HepG2 (cell line): ENCODE data around the gene MMS19. TPM values are rescaled to one million over a fixed set of nuclear protein-coding genes. Genes with fewer than 3 reads are reported as not detected.

Experiments used
- ARHGAP35 ChIP-seq: sonication (generic); formaldehyde crosslinking; IDR thresholded peaks from 2 replicates; pipeline ENCODE4 v1.9.0; 2022; ENCODE audit warnings: mild to moderate bottlenecking, inconsistent platforms, moderate library complexity, missing genetic modification reagents, borderline replicate concordance
- BHLHE40 ChIP-seq: IDR thresholded peaks from 2 replicates; pipeline ENCODE4 v1.6.1; 2011; ENCODE audit warnings: low read length, improper control_type of control experiment
- CAMTA2 ChIP-seq: sonication (generic); formaldehyde crosslinking; IDR thresholded peaks from 2 replicates; pipeline ENCODE4 v1.4.0; 2020; ENCODE audit warnings: mild to moderate bottlenecking, missing genetic modification reagents, borderline replicate concordance
- DBP ChIP-seq: sonication (generic); formaldehyde crosslinking; IDR thresholded peaks from 2 replicates; pipeline ENCODE4 v1.4.0; 2020; ENCODE audit warnings: missing genetic modification reagents; ENCODE audit errors: not compliant biosample characterization
- HIVEP1 ChIP-seq: sonication (generic); formaldehyde crosslinking; IDR thresholded peaks from 2 replicates; pipeline ENCODE4 v1.4.0; 2020; ENCODE audit warnings: mild to moderate bottlenecking, missing genetic modification reagents
- HNRNPK ChIP-seq: fragments of 200-400 bp; formaldehyde crosslinking; IDR thresholded peaks from 2 replicates; pipeline ENCODE4 v1.6.1; 2018; ENCODE audit warnings: low read length, low read depth, moderate library complexity, mild to moderate bottlenecking; ENCODE audit not compliant: poor library complexity, severe bottlenecking
- JUN ChIP-seq: sonication (generic); formaldehyde crosslinking; IDR thresholded peaks from 2 replicates; pipeline ENCODE4 v1.4.0; 2020; ENCODE audit warnings: mild to moderate bottlenecking, missing genetic modification reagents
- KAT8 ChIP-seq: IDR thresholded peaks from 2 replicates; pipeline ENCODE4 v1.6.1; 2016; ENCODE audit warnings: missing genetic modification reagents, missing compliant biosample characterization
- KDM2A ChIP-seq: sonication (generic); formaldehyde crosslinking; IDR thresholded peaks from 2 replicates; pipeline ENCODE4 v1.4.0; 2020; ENCODE audit warnings: low read depth, missing genetic modification reagents, borderline replicate concordance
- MXI1 ChIP-seq: IDR thresholded peaks from 3 replicates; pipeline ENCODE4 v1.6.1; 2012; ENCODE audit warnings: low read depth, low read length, inconsistent platforms, borderline replicate concordance
- PAWR ChIP-seq: sonication (generic); formaldehyde crosslinking; IDR thresholded peaks from 2 replicates; pipeline ENCODE4 v1.4.0; 2020; ENCODE audit warnings: missing genetic modification reagents, mild to moderate bottlenecking, borderline replicate concordance
- RAD21 ChIP-seq: fragments of 450-650 bp; formaldehyde crosslinking; IDR thresholded peaks from 2 replicates; pipeline ENCODE4 v1.5.0; 2020; ENCODE audit warnings: mild to moderate bottlenecking
- RELA ChIP-seq: sonication (generic); formaldehyde crosslinking; IDR thresholded peaks from 2 replicates; pipeline ENCODE4 v1.4.0; 2020; ENCODE audit warnings: missing genetic modification reagents
- TCF12 ChIP-seq, 2 experiments: fragments of 450-650 bp in 1 of 2; sonication (generic) in 1 of 2; formaldehyde crosslinking in 1 of 2; IDR thresholded peaks; 2 replicates each; pipeline versions ENCODE4 v1.6.1 to v1.8.0; 2017 to 2022; ENCODE audit warnings: antibody characterized with exemption in 1 of 2, mild to moderate bottlenecking in 1 of 2, missing genetic modification reagents in 1 of 2, moderate library complexity in 1 of 2
- ZBTB7B ChIP-seq: sonication (generic); formaldehyde crosslinking; IDR thresholded peaks from 2 replicates; pipeline ENCODE4 v1.4.0; 2020; ENCODE audit warnings: missing genetic modification reagents
- ZFP36L1 ChIP-seq: sonication (generic); formaldehyde crosslinking; IDR thresholded peaks from 2 replicates; pipeline ENCODE4 v1.8.0; 2022; ENCODE audit warnings: mild to moderate bottlenecking, missing genetic modification reagents, moderate library complexity
- ZNF749 ChIP-seq: sonication (generic); formaldehyde crosslinking; IDR thresholded peaks from 2 replicates; pipeline ENCODE4 v1.8.0; 2022; ENCODE audit warnings: mild to moderate bottlenecking, missing genetic modification reagents, moderate library complexity, borderline replicate concordance
- ZNF766 ChIP-seq: sonication (generic); formaldehyde crosslinking; IDR thresholded peaks from 2 replicates; pipeline ENCODE4 v1.5.0; 2020; ENCODE audit warnings: missing genetic modification reagents, borderline replicate concordance
- ZNF782 ChIP-seq: sonication (generic); formaldehyde crosslinking; IDR thresholded peaks from 2 replicates; pipeline ENCODE4 v1.4.0; 2020; ENCODE audit warnings: missing genetic modification reagents, mild to moderate bottlenecking, borderline replicate concordance
- ZNF816 ChIP-seq: sonication (generic); formaldehyde crosslinking; IDR thresholded peaks from 2 replicates; pipeline ENCODE4 v1.8.0; 2022; ENCODE audit warnings: missing genetic modification reagents, mild to moderate bottlenecking, borderline replicate concordance
- ZNF879 ChIP-seq: sonication (generic); formaldehyde crosslinking; IDR thresholded peaks from 2 replicates; pipeline ENCODE4 v1.8.1; 2023; ENCODE audit warnings: missing genetic modification reagents
- ZSCAN20 ChIP-seq: sonication (generic); formaldehyde crosslinking; IDR thresholded peaks from 2 replicates; pipeline ENCODE4 v1.4.0; 2020; ENCODE audit warnings: missing genetic modification reagents, mild to moderate bottlenecking, borderline replicate concordance
- polyA plus RNA-seq, 8 experiments: library from polyadenylated mRNA; depleted of rRNA in 3 of 8; stranded (reverse) in 7 of 8; unstranded in 1 of 8; fragments of >200 nt; fragmentation: Illumina TruSeq in 4 of 8; extraction: Trizol in 4 of 8; gene quantifications; 2 replicates each; pipeline versions ENCODE4 v1.2.1 to v1.2.3, GENCODE V29; 2011 to 2016; ENCODE audit warnings: low read depth in 4 of 8, missing spikeins in 1 of 8, mixed read lengths in 1 of 8; ENCODE audit not compliant: insufficient read depth in 1 of 8
- total RNA-seq, 5 experiments: library from RNA; depleted of rRNA; stranded (reverse); fragments of >200 nt; fragmentation: Illumina TruSeq; extraction: Trizol; gene quantifications; 2 replicates each; pipeline ENCODE4 v1.2.3, GENCODE V29; 2016; ENCODE audit warnings: low read depth in 1 of 5
- TF ChIP-seq, protein P1 (sequence below): sonication (generic); formaldehyde crosslinking; IDR thresholded peaks from 2 replicates; pipeline ENCODE4 v1.5.0; 2020; ENCODE audit warnings: missing genetic modification reagents
- TF ChIP-seq, protein P2 (sequence below): sonication (generic); formaldehyde crosslinking; conservative IDR thresholded peaks from 2 replicates; pipeline ENCODE4 v1.8.0; 2022; ENCODE audit warnings: low read depth, missing genetic modification reagents

Gene MMS19
- total and polyA plus RNA-seq, 2 of the 13 experiments (the other 11 are each of a cell fraction or from before 2014, with no cell fraction given), result 76.4 to 107 TPM

DNA sequence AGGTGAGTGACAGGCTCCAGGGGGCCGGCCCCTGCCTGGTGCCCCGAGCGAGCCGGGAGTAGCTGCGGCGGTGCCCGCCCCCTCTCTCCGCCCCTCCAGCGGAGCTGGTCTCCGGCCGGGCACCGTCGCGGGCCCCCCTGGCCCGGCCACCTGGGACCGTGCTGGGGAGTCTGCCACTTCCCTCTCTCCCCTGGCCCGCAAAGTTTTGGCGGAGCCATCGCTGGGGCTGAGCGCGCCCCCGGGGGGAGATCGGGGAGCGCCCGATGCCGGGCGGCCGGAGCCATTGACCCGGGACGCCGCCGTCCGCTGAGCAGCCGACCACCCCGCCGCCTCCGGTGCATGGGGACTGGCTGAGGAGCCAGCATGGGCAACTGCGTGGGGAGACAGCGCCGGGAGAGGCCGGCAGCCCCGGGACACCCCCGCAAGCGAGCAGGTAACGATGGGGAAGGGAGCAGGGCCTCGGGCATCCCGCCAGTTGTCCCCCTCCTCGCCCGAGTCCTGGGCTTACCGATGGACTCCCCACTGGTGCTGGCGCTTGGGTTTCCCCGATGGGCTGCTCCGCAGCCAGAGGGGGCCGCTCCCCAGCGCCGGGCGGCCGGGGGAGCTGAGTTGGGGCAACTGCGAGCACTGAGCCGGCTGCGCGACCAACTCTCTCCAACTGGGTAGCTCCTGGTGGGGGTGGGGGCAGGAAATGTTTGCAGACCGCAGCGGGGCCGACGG, 779 bp upstream of the MMS19 start, which contains the start of gene UBTD1 (continued):
- TF ChIP-seq ZNF782 (CRISPR knock-in tag), result 0 out of 2 replicates have a peak, but pooled peaks have one; percentile 29
- no peak for TF ChIP-seq BHLHE40
- no peak for TF ChIP-seq ZNF749 (CRISPR knock-in tag)
- TF ChIP-seq PAWR (CRISPR knock-in tag), result no peak
- no peak for TF ChIP-seq ARHGAP35 (CRISPR knock-in tag)
- TF ChIP-seq DBP (CRISPR knock-in tag), result no peak
- TF ChIP-seq JUN (CRISPR knock-in tag), result no peak
- TF ChIP-seq TCF12 (IDR thresholded peaks at IDR 0.05), result no peak
- TF ChIP-seq TCF12 (CRISPR knock-in tag; IDR thresholded peaks at IDR 0.05), result peak; percentile 24; the same call in 1 of the 2 replicates
- 0 out of 3 replicates have a peak, but pooled peaks have one; percentile 11 for TF ChIP-seq MXI1
- TF ChIP-seq ZNF879 (CRISPR knock-in tag), result no peak
- no peak for TF ChIP-seq RELA
- no peak for TF ChIP-seq ZNF766 (CRISPR knock-in tag)
- TF ChIP-seq, protein P1, sequence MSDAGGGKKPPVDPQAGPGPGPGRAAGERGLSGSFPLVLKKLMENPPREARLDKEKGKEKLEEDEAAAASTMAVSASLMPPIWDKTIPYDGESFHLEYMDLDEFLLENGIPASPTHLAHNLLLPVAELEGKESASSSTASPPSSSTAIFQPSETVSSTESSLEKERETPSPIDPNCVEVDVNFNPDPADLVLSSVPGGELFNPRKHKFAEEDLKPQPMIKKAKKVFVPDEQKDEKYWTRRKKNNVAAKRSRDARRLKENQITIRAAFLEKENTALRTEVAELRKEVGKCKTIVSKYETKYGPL (CRISPR knock-in tag), result no peak
- 0 out of 2 replicates have a peak, but pooled peaks have one; percentile 70 for TF ChIP-seq ZSCAN20 (CRISPR knock-in tag)
- TF ChIP-seq ZBTB7B (CRISPR knock-in tag), result peak; percentile 53; the same call in 1 of the 2 replicates
- TF ChIP-seq ZNF816 (CRISPR knock-in tag), result 0 out of 2 replicates have a peak, but pooled peaks have one; percentile 21
- TF ChIP-seq, protein P2, sequence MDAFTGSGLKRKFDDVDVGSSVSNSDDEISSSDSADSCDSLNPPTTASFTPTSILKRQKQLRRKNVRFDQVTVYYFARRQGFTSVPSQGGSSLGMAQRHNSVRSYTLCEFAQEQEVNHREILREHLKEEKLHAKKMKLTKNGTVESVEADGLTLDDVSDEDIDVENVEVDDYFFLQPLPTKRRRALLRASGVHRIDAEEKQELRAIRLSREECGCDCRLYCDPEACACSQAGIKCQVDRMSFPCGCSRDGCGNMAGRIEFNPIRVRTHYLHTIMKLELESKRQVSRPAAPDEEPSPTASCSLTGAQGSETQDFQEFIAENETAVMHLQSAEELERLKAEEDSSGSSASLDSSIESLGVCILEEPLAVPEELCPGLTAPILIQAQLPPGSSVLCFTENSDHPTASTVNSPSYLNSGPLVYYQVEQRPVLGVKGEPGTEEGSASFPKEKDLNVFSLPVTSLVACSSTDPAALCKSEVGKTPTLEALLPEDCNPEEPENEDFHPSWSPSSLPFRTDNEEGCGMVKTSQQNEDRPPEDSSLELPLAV, result no peak
- TF ChIP-seq KDM2A (CRISPR knock-in tag), result peak; percentile 31; the same call in 1 of the 2 replicates
- 0 out of 2 replicates have a peak, but pooled peaks have one; percentile 9 for TF ChIP-seq RAD21 (CRISPR knock-in tag)
- TF ChIP-seq HIVEP1 (CRISPR knock-in tag), result peak; percentile 39; the same call in 1 of the 2 replicates
- TF ChIP-seq CAMTA2 (CRISPR knock-in tag), result 0 out of 2 replicates have a peak, but pooled peaks have one; percentile 6
- TF ChIP-seq ZFP36L1 (CRISPR knock-in tag), result no peak
- peak; percentile 5 for TF ChIP-seq HNRNPK
- no peak for TF ChIP-seq KAT8 (CRISPR knock-in tag)
